ENCODE results near the gene MYBPC2.
"Not testable (repeated sequence)": the region's sequence is repeated elsewhere in the genome, so short reads cannot be mapped to it uniquely, and the experiment has no call there.

Gene MYBPC2

GRCh38 chr19:50430888-50431342 lies 1.8 kb upstream of the MYBPC2 start:
- DNase-seq = no peak

GRCh38 chr19:50431343-50432220 lies 1.1 kb upstream of the MYBPC2 start:
- peak; percentile 45 for DNase-seq

- no peak for DNase-seq
Measured at GRCh38 chr19:50433201-50434180, 799 bp downstream of the MYBPC2 start.

- no peak for DNase-seq
Measured at GRCh38 chr19:50434525-50434924, 1.8 kb downstream of the MYBPC2 start.

- DNase-seq = no peak
Measured at GRCh38 chr19:50435221-50435620, 2.5 kb downstream of the MYBPC2 start.

GRCh38 chr19:50435627-50436026 lies 2.9 kb downstream of the MYBPC2 start:
- no peak for DNase-seq

GRCh38 chr19:50437862-50438449 lies 5.3 kb downstream of the MYBPC2 start:
- DNase-seq = no peak

GRCh38 chr19:50439130-50439529 lies 6.4 kb downstream of the MYBPC2 start:
- not testable (repeated sequence) for DNase-seq

GRCh38 chr19:50444059-50444458 lies 11.4 kb downstream of the MYBPC2 start:
- no peak for DNase-seq

GRCh38 chr19:50447053-50447452 lies 14.4 kb downstream of the MYBPC2 start:
- no peak for DNase-seq

GRCh38 chr19:50447750-50448149 lies 15.1 kb downstream of the MYBPC2 start:
- DNase-seq = no peak

- DNase-seq = no peak
Measured at GRCh38 chr19:50449236-50449899, 16.7 kb downstream of the MYBPC2 start.

- DNase-seq = no peak
Measured at GRCh38 chr19:50450369-50451222, 17.9 kb downstream of the MYBPC2 start.

GRCh38 chr19:50451223-50451534 lies 18.5 kb downstream of the MYBPC2 start:
- DNase-seq = no peak

GRCh38 chr19:50453243-50453642 lies 20.6 kb downstream of the MYBPC2 start:
- DNase-seq = no peak

- DNase-seq = no peak
Measured at GRCh38 chr19:50455992-50456391, 23.3 kb downstream of the MYBPC2 start.

- DNase-seq = no peak
Measured at GRCh38 chr19:50457300-50457699, 24.6 kb downstream of the MYBPC2 start.

- no peak for DNase-seq
Measured at GRCh38 chr19:50458396-50459066, 25.8 kb downstream of the MYBPC2 start.

- DNase-seq = no peak
Measured at GRCh38 chr19:50459067-50459456, 26.4 kb downstream of the MYBPC2 start.

GRCh38 chr19:50459638-50460037 lies 26.9 kb downstream of the MYBPC2 start:
- no peak for DNase-seq

GRCh38 chr19:50460161-50460765 lies 27.6 kb downstream of the MYBPC2 start:
- DNase-seq = no peak

All from GF-D8 (cell line).